Adipocyte (in vitro differentiated cells): ENCODE measurements around the gene PLPP2.
"Not testable (repeated sequence)": the region's sequence is repeated elsewhere in the genome, so short reads cannot be mapped to it uniquely, and the experiment has no call there.

ENCODE experiments used
- DNase-seq: peaks from one replicate; pipeline ENCODE4 v3.0.0-alpha.2; 2015; ENCODE audit warnings: low read depth
- H3K27me3 ChIP-seq: replicated peaks from 2 replicates; pipeline ENCODE4 v1.7.0; 2013; ENCODE audit warnings: mild to moderate bottlenecking, low read length, moderate library complexity; ENCODE audit not compliant: control insufficient read depth, insufficient read depth
- H3K36me3 ChIP-seq: 2 replicates; pipeline ENCODE4 v1.7.0; 2013; ENCODE audit warnings: low read length, mild to moderate bottlenecking, moderate library complexity; ENCODE audit not compliant: control insufficient read depth, insufficient read depth, severe bottlenecking
- H3K4me1 ChIP-seq: 2 replicates; pipeline ENCODE4 v1.7.0; 2013; ENCODE audit warnings: mild to moderate bottlenecking, low read length, moderate library complexity; ENCODE audit not compliant: control insufficient read depth, insufficient read depth
- H3K4me3 ChIP-seq: 2 replicates; pipeline ENCODE4 v1.7.0; 2013; ENCODE audit warnings: mild to moderate bottlenecking, low read length, moderate library complexity
- H3K9ac ChIP-seq: 2 replicates; pipeline ENCODE4 v1.7.0; 2013; ENCODE audit warnings: mild to moderate bottlenecking, low read length, moderate library complexity
- H3K9me3 ChIP-seq: 2 replicates; pipeline ENCODE4 v1.7.0; 2013; ENCODE audit warnings: mild to moderate bottlenecking, low read length, moderate library complexity; ENCODE audit not compliant: control insufficient read depth

The PLPP2 gene

GRCh38 chr19:246551-246950 lies 44.7 kb downstream of the PLPP2 start:
- no peak overlapping the region for H3K4me3 ChIP-seq
- H3K4me1 ChIP-seq = no peaks in the 10 kb centered on the region
- no peaks in the 10 kb centered on the region for H3K36me3 ChIP-seq
- DNase-seq = no peak
- H3K9me3 ChIP-seq = no peaks in the 10 kb centered on the region
- H3K27me3 ChIP-seq = no peaks in the 10 kb centered on the region
- no peak overlapping the region for H3K9ac ChIP-seq

- not testable (repeated sequence) for H3K27me3 ChIP-seq, H3K9me3 ChIP-seq, H3K36me3 ChIP-seq, DNase-seq, H3K4me1 ChIP-seq, H3K9ac ChIP-seq, H3K4me3 ChIP-seq
Measured at GRCh38 chr19:245900-246299, 45.3 kb downstream of the PLPP2 start.

- H3K27me3 ChIP-seq = no peaks in the 10 kb centered on the region
Measured at GRCh38 chr19:245457-245856, 45.7 kb downstream of the PLPP2 start.

More at GRCh38 chr19:245457-245856, 45.7 kb downstream of the PLPP2 start:
- Histone ChIP-seq H3K36me3 (no peaks in the 10 kb centered on the region), H3K9ac (no peak overlapping the region), H3K4me1 (no peaks in the 10 kb centered on the region), H3K4me3 (no peak overlapping the region), H3K9me3 (no peaks in the 10 kb centered on the region)
- no peak for DNase-seq
